ENCODE measurements around the gene GJA5. TPM values are rescaled to one million over a fixed set of nuclear protein-coding genes. Genes with fewer than 3 reads are reported as not detected.

Gene GJA5
- not detected for total RNA-seq

DNA sequence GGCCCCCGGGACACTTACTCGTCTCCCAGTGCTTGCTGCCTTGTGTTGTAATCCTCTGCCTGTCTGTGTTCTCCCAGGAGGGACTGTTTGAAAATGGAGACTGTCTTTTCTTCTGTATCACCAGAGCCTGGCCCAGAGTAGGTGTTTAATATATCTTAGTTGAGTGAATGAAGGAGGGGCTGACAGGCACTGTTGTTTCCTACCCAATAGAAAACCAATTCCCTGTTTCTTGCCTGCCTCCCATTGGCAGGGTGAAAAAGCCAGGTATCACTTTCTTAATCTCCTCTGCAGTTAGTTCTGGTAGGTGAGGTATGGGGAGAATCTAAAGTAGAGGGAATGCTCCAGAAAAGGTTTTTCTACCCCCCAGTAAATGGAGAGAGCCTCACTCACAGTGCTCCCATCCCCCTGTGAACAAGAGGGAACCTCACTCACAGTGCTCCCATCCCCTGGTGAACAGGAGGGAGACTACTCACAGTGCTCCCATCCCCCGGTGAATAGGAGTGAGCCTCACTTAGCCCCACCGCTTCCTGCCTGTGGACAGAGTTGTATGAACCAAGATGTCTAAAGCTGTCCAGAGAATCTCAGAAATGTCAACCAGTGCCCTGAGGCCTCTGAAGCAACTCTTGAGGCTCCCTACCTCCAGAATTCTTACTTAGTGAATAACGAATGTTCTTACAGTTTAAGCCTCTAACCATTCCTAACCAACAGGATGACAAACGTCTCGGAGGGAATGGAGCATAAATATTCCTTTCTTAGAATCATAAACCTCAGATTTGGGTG is at the start of gene GJA5:
TSS of gene GJA5 (minus strand) at position 122 of the 780 bp plus-strand sequence. CDS start 1,364 bp downstream, outside the sequence.
- Mint-ChIP-seq H3K36me3 (ENCODE audit: low read depth) (no peaks in the 10 kb centered on the region), H3K9me3 (no peaks in the 10 kb centered on the region), H3K4me3 (no peak within 1 kb of the TSS), H3K27me3 (no peaks in the 10 kb centered on the region), H3K27ac (no peak within 1 kb of the TSS), H3K4me1 (peaks cover 23% of the 10 kb centered on the region)
- POLR2A ChIA-PET, result no interaction called here
- DNase-seq, result no peak
- CTCF ChIA-PET, result no interaction called here

DNA sequence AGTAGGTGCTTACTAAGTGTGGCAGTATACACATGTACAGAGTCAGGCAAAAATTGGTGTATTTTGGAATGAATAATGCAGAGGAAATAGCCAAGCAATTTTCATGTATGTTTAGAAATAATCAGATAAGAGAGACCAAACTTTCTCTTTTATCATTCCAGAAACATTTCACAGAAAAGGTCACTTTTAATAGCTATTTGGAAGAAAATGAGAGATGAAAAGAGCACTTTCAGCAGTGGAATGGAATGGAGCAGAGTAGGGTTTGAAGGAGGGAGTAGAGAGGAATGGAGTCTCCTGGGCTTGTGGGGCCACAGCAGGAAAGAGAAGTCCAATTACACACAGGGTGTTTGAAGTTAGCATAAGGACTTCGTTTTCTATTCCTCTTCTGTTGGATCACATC is 48.8 kb upstream of the GJA5 start:
- no peak overlapping the region for H3K4me3 Mint-ChIP-seq
- no peak overlapping the region for H3K27ac Mint-ChIP-seq
- POLR2A ChIA-PET, result no interaction called here
- no peaks in the 10 kb centered on the region for H3K4me1 Mint-ChIP-seq
- no peaks in the 10 kb centered on the region for H3K9me3 Mint-ChIP-seq
- CTCF ChIA-PET, result no interaction called here
- DNase-seq, result no peak
- peaks cover 2% of the 10 kb centered on the region for H3K27me3 Mint-ChIP-seq
- no peaks in the 10 kb centered on the region for H3K36me3 Mint-ChIP-seq (ENCODE audit: low read depth)

DNA sequence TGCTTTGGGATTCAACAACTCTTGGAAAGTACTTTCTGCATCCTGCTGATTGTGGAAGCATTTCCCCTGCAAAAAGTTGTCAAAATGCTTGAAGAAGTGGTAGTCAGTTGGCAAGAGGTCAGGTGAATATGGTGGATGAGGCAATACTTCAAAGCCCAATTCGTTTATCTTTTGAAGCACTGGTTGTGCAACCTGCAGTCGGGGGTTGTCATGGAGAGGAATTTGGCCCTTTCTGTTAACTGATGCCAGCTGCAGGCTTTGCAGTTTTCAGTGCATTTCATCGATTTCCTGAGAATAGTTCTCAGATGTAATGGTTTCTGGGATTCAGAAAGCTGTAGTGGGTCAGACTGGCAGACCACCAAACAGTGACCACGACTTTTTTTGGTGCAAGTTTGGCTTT is 47.6 kb upstream of the GJA5 start:
- H3K36me3 Mint-ChIP-seq (ENCODE audit: low read depth), result no peaks in the 10 kb centered on the region
- H3K27ac Mint-ChIP-seq, result no peak overlapping the region
- H3K27me3 Mint-ChIP-seq, result no peaks in the 10 kb centered on the region
- no peak overlapping the region for H3K4me3 Mint-ChIP-seq
- H3K9me3 Mint-ChIP-seq, result no peaks in the 10 kb centered on the region
- POLR2A ChIA-PET, result no interaction called here
- no peaks in the 10 kb centered on the region for H3K4me1 Mint-ChIP-seq
- CTCF ChIA-PET, result no interaction called here
- no peak for DNase-seq

DNA sequence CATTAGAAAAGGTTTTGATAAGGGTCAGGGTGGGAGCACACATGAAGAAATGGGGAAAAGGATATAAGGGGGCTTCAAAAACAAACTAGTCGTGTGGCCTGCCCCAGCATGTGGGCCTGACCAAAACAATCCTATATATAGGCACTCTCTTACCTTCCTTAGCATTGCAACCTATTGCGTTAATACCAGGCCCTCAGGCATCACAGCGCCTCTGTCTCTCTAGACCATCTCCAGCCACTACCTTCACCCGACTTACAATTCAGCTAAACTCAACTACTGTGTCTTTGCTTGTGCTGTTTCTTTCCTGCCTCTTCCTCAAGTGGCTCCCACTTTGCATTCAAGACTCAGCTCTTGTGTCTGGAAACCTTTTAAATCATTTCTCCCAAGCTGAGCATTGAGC is 47.0 kb upstream of the GJA5 start:
- Mint-ChIP-seq H3K27ac (no peak overlapping the region), H3K9me3 (no peaks in the 10 kb centered on the region), H3K27me3 (no peaks in the 10 kb centered on the region), H3K36me3 (ENCODE audit: low read depth) (no peaks in the 10 kb centered on the region), H3K4me3 (no peak overlapping the region), H3K4me1 (no peaks in the 10 kb centered on the region)
- POLR2A ChIA-PET, result no interaction called here
- DNase-seq, result no peak
- CTCF ChIA-PET, result no interaction called here

DNA sequence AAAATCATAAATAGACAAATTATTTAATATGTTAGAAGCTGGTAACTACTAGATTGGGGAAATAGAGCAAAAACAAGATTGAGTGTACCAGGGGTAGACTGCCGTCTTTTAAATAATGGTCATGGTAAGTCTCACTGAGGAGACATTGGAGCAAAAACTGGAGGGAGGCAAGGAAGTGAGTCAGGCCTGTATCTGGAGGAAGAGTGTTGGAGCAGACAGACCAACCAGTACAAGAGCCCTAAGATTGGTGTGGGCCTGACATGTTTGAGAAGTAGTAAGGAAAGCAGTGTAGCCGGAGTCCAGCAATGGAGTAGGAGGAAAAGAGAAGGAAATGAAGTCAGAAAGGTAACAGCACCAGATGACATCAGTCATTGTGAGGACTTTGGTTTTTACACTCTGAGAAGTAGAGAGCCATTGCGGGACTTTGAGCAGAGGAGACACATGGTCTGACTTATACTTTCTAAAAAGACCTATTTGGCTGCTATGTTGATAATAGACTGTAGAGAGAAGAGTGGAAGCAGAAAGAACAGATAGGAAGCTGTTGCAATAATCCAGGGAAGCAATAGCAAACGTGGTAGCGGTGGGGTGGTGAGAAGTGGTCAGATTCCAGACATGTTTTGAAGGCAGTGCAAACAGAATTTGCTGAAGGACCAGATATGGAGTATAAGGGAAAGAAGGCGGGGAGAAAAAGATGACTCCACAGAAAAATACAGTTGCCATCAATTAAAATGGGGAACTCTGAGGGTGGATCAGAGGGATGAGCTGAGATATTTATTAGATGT is 44.7 kb upstream of the GJA5 start:
- POLR2A ChIA-PET, result no interaction called here
- no peaks in the 10 kb centered on the region for H3K36me3 Mint-ChIP-seq (ENCODE audit: low read depth)
- H3K27ac Mint-ChIP-seq, result no peak overlapping the region
- H3K27me3 Mint-ChIP-seq, result peaks cover 1% of the 10 kb centered on the region
- no peaks in the 10 kb centered on the region for H3K4me1 Mint-ChIP-seq
- H3K9me3 Mint-ChIP-seq, result no peaks in the 10 kb centered on the region
- CTCF ChIA-PET, result no interaction called here
- no peak overlapping the region for H3K4me3 Mint-ChIP-seq
- no peak for DNase-seq

DNA sequence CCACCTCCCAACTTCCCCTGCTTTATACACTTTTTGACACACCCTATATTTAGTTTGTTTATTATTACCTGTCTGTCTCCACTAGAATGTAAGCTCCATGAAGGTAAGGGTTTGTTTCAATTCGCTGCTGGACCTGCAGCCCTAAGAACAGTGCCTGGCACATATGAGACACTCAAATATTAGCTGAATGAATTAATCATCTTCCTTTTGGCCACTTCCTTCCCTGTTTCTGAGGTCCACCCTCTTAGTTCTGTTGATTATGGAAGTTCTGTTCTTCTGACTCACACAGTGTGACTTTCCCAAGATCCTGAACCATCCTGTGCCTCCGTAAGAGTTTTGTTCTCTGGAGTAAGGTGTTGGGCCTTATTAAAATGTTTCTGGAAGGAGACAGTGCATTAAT is 40.4 kb upstream of the GJA5 start:
- no peaks in the 10 kb centered on the region for H3K36me3 Mint-ChIP-seq (ENCODE audit: low read depth)
- no peaks in the 10 kb centered on the region for H3K9me3 Mint-ChIP-seq
- H3K4me1 Mint-ChIP-seq, result no peaks in the 10 kb centered on the region
- H3K27ac Mint-ChIP-seq, result no peak overlapping the region
- ChIA-PET POLR2A (no interaction called here), CTCF (no interaction called here)
- peaks cover 1% of the 10 kb centered on the region for H3K27me3 Mint-ChIP-seq
- DNase-seq, result no peak
- H3K4me3 Mint-ChIP-seq, result no peak overlapping the region

DNA sequence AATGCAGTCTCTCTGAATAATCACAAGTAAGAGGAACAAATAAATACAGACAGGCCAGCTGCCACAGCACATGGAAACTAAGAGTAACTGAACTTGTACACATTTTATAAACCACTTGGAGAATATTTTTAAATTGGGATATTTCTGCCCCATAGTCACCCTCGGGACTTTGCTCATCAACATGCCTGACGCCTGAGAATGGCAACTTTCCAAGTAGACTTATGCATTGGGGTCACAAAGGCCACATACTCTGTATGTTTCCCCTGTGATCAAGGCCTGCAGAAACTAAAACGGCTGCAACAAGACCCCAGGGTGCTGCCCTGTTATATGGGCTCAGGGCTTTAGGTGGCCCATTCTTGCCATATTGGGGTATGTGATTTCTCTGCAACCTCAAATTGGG is 38.3 kb upstream of the GJA5 start:
- ChIA-PET POLR2A (no interaction called here), CTCF (no interaction called here)
- no peaks in the 10 kb centered on the region for H3K36me3 Mint-ChIP-seq (ENCODE audit: low read depth)
- peaks cover 1% of the 10 kb centered on the region for H3K27me3 Mint-ChIP-seq
- H3K9me3 Mint-ChIP-seq, result no peaks in the 10 kb centered on the region
- H3K4me3 Mint-ChIP-seq, result no peak overlapping the region
- DNase-seq, result no peak
- no peaks in the 10 kb centered on the region for H3K4me1 Mint-ChIP-seq
- no peak overlapping the region for H3K27ac Mint-ChIP-seq

DNA sequence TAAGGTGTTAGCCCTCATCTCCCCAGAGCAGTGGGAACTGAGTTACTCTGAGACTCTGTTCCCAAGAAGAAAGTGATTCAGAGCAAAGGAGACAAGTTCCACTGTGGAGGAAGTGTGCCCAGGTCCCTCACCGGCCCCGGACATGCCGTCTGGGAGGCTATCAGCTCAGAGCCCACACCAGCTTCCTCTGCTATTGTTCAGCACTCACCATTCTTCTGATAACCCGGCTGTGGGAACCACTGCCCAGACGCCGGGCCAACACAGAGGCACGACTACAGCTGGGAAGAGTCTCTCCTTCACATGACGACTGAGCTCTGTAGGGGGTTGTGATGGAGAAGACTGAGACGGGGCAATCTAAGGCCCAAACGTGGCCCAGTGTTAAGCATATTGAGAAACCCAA is 34.2 kb upstream of the GJA5 start:
- ChIA-PET POLR2A (no interaction called here), CTCF (no interaction called here)
- no peak overlapping the region for H3K27ac Mint-ChIP-seq
- no peaks in the 10 kb centered on the region for H3K36me3 Mint-ChIP-seq (ENCODE audit: low read depth)
- H3K4me1 Mint-ChIP-seq, result no peaks in the 10 kb centered on the region
- no peaks in the 10 kb centered on the region for H3K27me3 Mint-ChIP-seq
- H3K4me3 Mint-ChIP-seq, result no peak overlapping the region
- no peaks in the 10 kb centered on the region for H3K9me3 Mint-ChIP-seq
- no peak for DNase-seq

DNA sequence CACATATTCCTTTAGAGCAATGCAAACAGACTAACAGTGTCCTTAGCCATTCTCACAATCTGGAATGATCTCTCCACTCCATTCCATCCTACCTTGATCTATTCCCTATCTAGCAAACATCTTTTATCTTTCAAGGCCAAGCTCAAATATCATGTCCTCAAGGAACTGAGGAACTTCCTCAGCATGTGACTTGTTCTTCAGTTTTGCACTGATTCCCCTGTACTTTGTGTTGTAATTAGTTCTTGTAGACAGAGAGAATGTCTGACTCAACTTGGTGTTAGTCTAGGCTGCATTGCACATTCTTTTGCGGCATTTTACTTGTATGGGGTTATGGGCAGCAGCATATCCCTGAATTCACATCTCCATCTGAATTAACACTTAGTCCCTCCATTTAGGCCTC is 31.5 kb upstream of the GJA5 start:
- POLR2A ChIA-PET, result no interaction called here
- Mint-ChIP-seq H3K27ac (no peak overlapping the region), H3K4me3 (no peak overlapping the region), H3K4me1 (no peaks in the 10 kb centered on the region), H3K27me3 (peaks cover 7% of the 10 kb centered on the region), H3K9me3 (no peaks in the 10 kb centered on the region), H3K36me3 (ENCODE audit: low read depth) (no peaks in the 10 kb centered on the region)
- CTCF ChIA-PET, result no interaction called here
- DNase-seq, result no peak

DNA sequence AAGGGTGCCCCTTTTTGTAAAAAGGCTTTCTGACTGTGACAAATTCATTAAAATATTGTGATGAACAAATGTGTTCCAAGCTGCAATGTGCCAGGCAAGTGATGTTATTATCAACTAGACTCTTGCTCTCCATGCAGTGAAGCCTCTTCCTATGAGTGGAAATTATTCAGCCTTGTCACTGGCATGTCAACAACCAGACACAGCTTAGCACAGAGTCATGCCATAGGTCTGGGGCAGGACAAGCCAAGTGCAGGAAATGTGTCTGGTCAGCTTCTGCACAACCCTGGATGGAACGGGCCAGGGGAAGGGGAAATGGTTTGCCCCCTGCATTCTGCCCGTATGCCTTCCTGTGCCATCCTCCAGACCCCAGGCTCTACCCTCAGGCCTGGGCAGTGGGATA is 27.4 kb upstream of the GJA5 start:
- H3K27me3 Mint-ChIP-seq, result peaks cover 13% of the 10 kb centered on the region
- ChIA-PET CTCF (no interaction called here), POLR2A (no interaction called here)

DNA sequence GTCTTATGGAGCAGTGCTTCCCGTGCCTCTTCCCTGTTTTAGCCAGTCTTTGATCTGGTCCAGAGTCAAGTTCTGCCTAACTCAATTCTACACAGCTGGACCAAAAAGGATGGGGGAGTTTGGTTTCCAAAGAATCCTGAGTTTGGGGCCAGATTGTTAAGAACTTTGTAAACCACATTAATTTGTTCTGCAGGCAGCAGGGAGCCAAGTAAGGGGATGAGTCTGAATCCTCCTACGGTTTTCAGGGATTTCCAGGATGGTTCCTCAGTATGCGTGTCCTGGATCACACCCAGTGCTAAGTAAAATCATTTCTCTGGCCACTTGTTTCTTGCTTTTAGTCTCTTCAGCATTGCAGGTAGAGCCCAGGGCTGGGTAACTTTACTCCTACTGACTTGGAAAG is 26.1 kb upstream of the GJA5 start:
- Mint-ChIP-seq H3K27ac (no peak overlapping the region), H3K4me3 (no peak overlapping the region), H3K27me3 (peaks cover 15% of the 10 kb centered on the region), H3K9me3 (no peaks in the 10 kb centered on the region), H3K36me3 (ENCODE audit: low read depth) (no peaks in the 10 kb centered on the region), H3K4me1 (no peaks in the 10 kb centered on the region)
- DNase-seq, result no peak
- CTCF ChIA-PET, result no interaction called here
- POLR2A ChIA-PET, result no interaction called here

More for the DNA sequence above, 27.4 kb upstream of the GJA5 start:
- no peak overlapping the region for H3K27ac Mint-ChIP-seq
- H3K36me3 Mint-ChIP-seq (ENCODE audit: low read depth), result no peaks in the 10 kb centered on the region
- H3K4me1 Mint-ChIP-seq, result no peaks in the 10 kb centered on the region
- DNase-seq, result no peak
- no peaks in the 10 kb centered on the region for H3K9me3 Mint-ChIP-seq
- no peak overlapping the region for H3K4me3 Mint-ChIP-seq

DNA sequence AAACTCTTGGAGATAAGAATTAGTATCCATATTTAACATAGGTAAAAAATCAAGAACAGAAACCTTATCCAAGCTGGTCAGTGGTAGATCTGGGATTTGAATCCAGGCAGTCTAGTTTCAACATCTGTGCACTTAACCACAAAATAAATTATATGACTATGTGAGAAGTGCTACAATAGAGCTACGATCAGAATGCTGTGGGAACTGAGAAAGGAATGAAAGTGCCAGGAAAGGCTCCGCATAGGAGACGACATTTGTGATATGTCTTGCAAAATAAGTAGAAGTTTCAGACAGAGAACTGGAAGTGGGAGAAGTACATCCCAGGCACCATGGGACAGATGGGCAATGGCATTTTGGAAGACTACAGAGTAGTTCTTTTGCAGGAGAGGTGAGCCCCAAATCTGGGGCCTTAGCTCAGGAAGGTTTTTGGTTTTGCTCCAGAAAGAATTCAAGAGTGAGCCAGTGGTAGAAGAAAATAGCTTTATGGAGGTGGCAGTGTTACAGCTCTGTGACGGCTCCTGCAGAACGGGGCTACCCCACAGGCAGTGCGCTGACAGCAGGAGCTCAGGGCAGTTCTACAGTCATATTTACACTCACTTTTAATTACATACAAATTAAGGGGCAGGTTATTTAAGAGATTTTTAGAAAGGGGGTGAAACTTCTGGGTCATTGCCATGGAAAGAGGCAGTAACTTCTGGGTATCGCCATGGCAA is 25.5 kb upstream of the GJA5 start:
- H3K27ac Mint-ChIP-seq, result no peak overlapping the region
- no peaks in the 10 kb centered on the region for H3K9me3 Mint-ChIP-seq
- H3K36me3 Mint-ChIP-seq (ENCODE audit: low read depth), result no peaks in the 10 kb centered on the region
- no peak overlapping the region for H3K4me3 Mint-ChIP-seq
- no peaks in the 10 kb centered on the region for H3K4me1 Mint-ChIP-seq
- POLR2A ChIA-PET, result no interaction called here
- DNase-seq, result no peak
- H3K27me3 Mint-ChIP-seq, result peaks cover 19% of the 10 kb centered on the region
- CTCF ChIA-PET, result no interaction called here

DNA sequence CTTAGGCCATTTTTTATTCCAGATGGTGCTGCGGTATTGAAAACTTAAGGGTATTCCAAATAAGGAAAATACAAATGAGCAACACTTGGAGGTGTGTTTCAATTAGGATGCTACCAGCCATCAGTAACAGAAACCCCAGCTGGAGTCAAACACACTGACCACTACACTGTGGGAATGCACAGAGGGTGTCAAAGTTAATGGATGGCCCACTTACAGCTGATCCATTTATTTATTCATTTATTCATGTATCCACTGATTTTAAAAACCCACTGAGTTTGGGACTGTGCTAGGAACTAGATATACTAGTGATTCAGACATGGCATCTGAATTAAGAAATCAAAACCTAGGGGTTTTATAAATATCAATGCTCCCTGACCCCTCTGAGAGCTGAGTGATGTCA is 24.5 kb upstream of the GJA5 start:
- no peak for DNase-seq
- Mint-ChIP-seq H3K4me3 (no peak overlapping the region), H3K27ac (no peak overlapping the region), H3K36me3 (ENCODE audit: low read depth) (no peaks in the 10 kb centered on the region), H3K9me3 (no peaks in the 10 kb centered on the region), H3K27me3 (peaks cover 19% of the 10 kb centered on the region), H3K4me1 (no peaks in the 10 kb centered on the region)
- POLR2A ChIA-PET, result no interaction called here
- CTCF ChIA-PET, result no interaction called here

Measured in activated CD4-positive, alpha-beta memory T cell treated with anti-CD3 and anti-CD28 coated beads, Interleukin-2, amount 10 ng/mL, durations not matched to agents 7 days and 5 days (primary cell).